Gastroesophageal sphincter (tissue), 4 donors: ENCODE data around the gene LINS1. TPM values are rescaled to one million over a fixed set of nuclear protein-coding genes. Genes with fewer than 3 reads are reported as not detected.
A peak's percentile ranks its signal among the peaks of the same experiment; 100 is the strongest.

ENCODE experiments used
- ATAC-seq: fragments of 150-250 bp; one replicate; pipeline ENCODE4 v1.9.1; 2016; ENCODE audit warnings: mild to moderate bottlenecking, moderate library complexity
- H3K27ac ChIP-seq, 4 donors: fragments of 200-600 bp; sonication (generic) in 3 of 4; 1 replicate in 3 of 4; 2 replicates in 1 of 4; pipeline ENCODE4 v1.5.1; 2016 to 2019
- H3K27me3 ChIP-seq: fragments of 200-600 bp; sonication (generic); one replicate; pipeline ENCODE4 v1.5.1; 2019
- H3K36me3 ChIP-seq, 2 donors: fragments of 200-600 bp; sonication (generic); one replicate each; pipeline ENCODE4 v1.5.1; 2019; ENCODE audit warnings: control low read depth in 1 of 2
- H3K4me1 ChIP-seq, 3 donors: fragments of 200-600 bp; sonication (generic); 1 replicate in 2 of 3; 2 replicates in 1 of 3; pipeline ENCODE4 v1.5.1; 2016 to 2019; ENCODE audit warnings: control low read depth in 2 of 3
- H3K4me3 ChIP-seq, 2 donors: fragments of 200-600 bp; sonication (generic); one replicate each; pipeline ENCODE4 v1.5.1; 2019; ENCODE audit warnings: mild to moderate bottlenecking in 1 of 2, moderate library complexity in 1 of 2
- H3K9me3 ChIP-seq, 3 donors: fragments of 200-600 bp; sonication (generic); one replicate each; pipeline ENCODE4 v1.5.1; 2017 to 2019; ENCODE audit warnings: control low read depth in 2 of 3
- CTCF ChIP-seq, 4 experiments: fragments of 200-600 bp in 2 of 4; fragments of 450-650 bp in 2 of 4; sonication (generic) in 1 of 4; IDR thresholded peaks; one replicate each; pipeline ENCODE4 v1.5.1; 2017 to 2019; ENCODE audit warnings: antibody characterized with exemption in 4 of 4, mild to moderate bottlenecking in 2 of 4, moderate library complexity in 2 of 4
- EP300 ChIP-seq: sonication (generic); formaldehyde crosslinking; IDR thresholded peaks from one replicate; pipeline ENCODE4 v1.6.1; 2017; ENCODE audit warnings: antibody characterized with exemption, mild to moderate bottlenecking
- POLR2A ChIP-seq, 2 donors: fragments of 450-650 bp; IDR thresholded peaks; one replicate each; pipeline ENCODE4 v1.6.1; 2017; ENCODE audit warnings: antibody characterized with exemption in 2 of 2, mild to moderate bottlenecking in 2 of 2, moderate library complexity in 1 of 2
- POLR2AphosphoS5 ChIP-seq: sonication (generic); formaldehyde crosslinking; IDR thresholded peaks from one replicate; pipeline ENCODE4 v1.6.1; 2017; ENCODE audit warnings: antibody characterized with exemption
- WGBS, 2 donors: methylation state at CpG; one replicate each; pipeline ENCODE4 v1.1.5; 2018; ENCODE audit warnings: low coverage in 1 of 2; 5-methylcytosine and 5-hydroxymethylcytosine counted together
- total RNA-seq, 4 donors: library from RNA; depleted of rRNA; stranded (reverse); fragments of >200 nt; gene quantifications; one replicate each; pipeline ENCODE4 v1.1.0, GENCODE V29; 2016

Gene LINS1
- 10 to 100 TPM in 3 of 4 donors, 1 to 10 TPM in 1; 9.6 to 23.8 (median 13.9) TPM for total RNA-seq

- Histone ChIP-seq H3K9me3 (no peaks in the 10 kb centered on the region), H3K4me3 (peak within 1 kb of the TSS; percentile 89 to 92), H3K36me3 (peaks cover 0 to 20% of the 10 kb centered on the region in 2 donors), H3K27ac (peak within 1 kb of the TSS; percentile 72 to 93 (median 92)), H3K4me1 (peaks cover 11 to 51% (median 16%) of the 10 kb centered on the region in 3 donors), H3K27me3 (no peaks in the 10 kb centered on the region)
- ATAC-seq: peak; percentile 99
- TF ChIP-seq EP300 (no peak), POLR2AphosphoS5 (peak; percentile 96), POLR2A (IDR thresholded peaks at IDR 0.05) (peak in 1 of 2 donors; percentile 39)
- WGBS, 2 donors: no CpG with 5 or more reads among the region's 51 CpGs
Observed at GRCh38 chr15:100602064-100602822, at the start of gene LINS1, which contains the start of gene ASB7. LINS1 (minus strand) TSS chr15:100602184; CDS start chr15:100580842, 21,342 bp downstream. ASB7 (plus strand) TSS chr15:100602589; CDS start chr15:100612217, 9,628 bp downstream.

- H3K27me3 ChIP-seq: no peaks in the 10 kb centered on the region
Observed at GRCh38 chr15:100651253-100651652, 49.3 kb upstream of the LINS1 start.

GRCh38 chr15:100650685-100651084 lies 48.7 kb upstream of the LINS1 start:
- no peak for TF ChIP-seq EP300
- TF ChIP-seq CTCF (IDR thresholded peaks at IDR 0.05): no peak
- TF ChIP-seq POLR2AphosphoS5: no peak
- no peak for TF ChIP-seq POLR2A (IDR thresholded peaks at IDR 0.05)
- Histone ChIP-seq H3K4me1 (peaks cover 0 to 12% (median 0%) of the 10 kb centered on the region in 3 donors), H3K36me3 (peaks cover 0 to 14% of the 10 kb centered on the region in 2 donors), H3K27me3 (no peaks in the 10 kb centered on the region), H3K9me3 (no peaks in the 10 kb centered on the region), H3K27ac (no peak overlapping the region), H3K4me3 (no peak overlapping the region)
- WGBS, 2 donors: 52 to 67% methylated on average over 1 of the region's 1 CpG
- no peak for ATAC-seq

More at GRCh38 chr15:100651253-100651652, 49.3 kb upstream of the LINS1 start:
- WGBS, 2 donors: 67 to 70% methylated on average over 2 to 5 of the region's 5 CpGs
- Histone ChIP-seq H3K4me1 (peaks cover 0 to 9% (median 0%) of the 10 kb centered on the region in 3 donors), H3K4me3 (no peak overlapping the region), H3K9me3 (no peaks in the 10 kb centered on the region), H3K27ac (no peak overlapping the region), H3K36me3 (peaks cover 0 to 14% of the 10 kb centered on the region in 2 donors)
- peak in 1 of 4 experiments; percentile 11 for TF ChIP-seq CTCF (IDR thresholded peaks at IDR 0.05)
- TF ChIP-seq EP300: no peak
- no peak for ATAC-seq

- TF ChIP-seq CTCF (IDR thresholded peaks at IDR 0.05) (no peak), POLR2A (IDR thresholded peaks at IDR 0.05) (no peak), EP300 (no peak), POLR2AphosphoS5 (no peak)
Observed at GRCh38 chr15:100648951-100649350, 47.0 kb upstream of the LINS1 start.

GRCh38 chr15:100645671-100646070 lies 43.7 kb upstream of the LINS1 start:
- H3K36me3 ChIP-seq: peaks cover 0 to 7% of the 10 kb centered on the region in 2 donors
- TF ChIP-seq POLR2A (IDR thresholded peaks at IDR 0.05) (no peak), CTCF (IDR thresholded peaks at IDR 0.05) (no peak), EP300 (no peak), POLR2AphosphoS5 (no peak)
- peaks cover 0 to 34% (median 0%) of the 10 kb centered on the region in 3 donors for H3K4me1 ChIP-seq
- no peak for ATAC-seq
- 86 to 89% methylated on average over 4 of the region's 5 CpGs for WGBS, 2 donors
- no peaks in the 10 kb centered on the region for H3K27me3 ChIP-seq
- no peak overlapping the region for H3K27ac ChIP-seq
- no peak overlapping the region for H3K4me3 ChIP-seq
- no peaks in the 10 kb centered on the region for H3K9me3 ChIP-seq

More at GRCh38 chr15:100648951-100649350, 47.0 kb upstream of the LINS1 start:
- H3K27ac ChIP-seq: no peak overlapping the region
- H3K27me3 ChIP-seq: no peaks in the 10 kb centered on the region
- no peak for ATAC-seq
- 74 to 79% methylated on average over 8 of the region's 8 CpGs for WGBS, 2 donors
- no peaks in the 10 kb centered on the region for H3K9me3 ChIP-seq
- H3K36me3 ChIP-seq: peaks cover 0 to 14% of the 10 kb centered on the region in 2 donors
- no peak overlapping the region for H3K4me3 ChIP-seq
- peaks cover 0 to 16% (median 0%) of the 10 kb centered on the region in 3 donors for H3K4me1 ChIP-seq
